AG08395 (cell line): ENCODE results near the gene ECHDC1.
A peak's percentile ranks its signal among the peaks of the same experiment; 100 is the strongest.
"Not testable (repeated sequence)": the region's sequence is repeated elsewhere in the genome, so short reads cannot be mapped to it uniquely, and the experiment has no call there.

Source experiments
- DNase-seq: peaks from one replicate; pipeline ENCODE4 v3.0.0; 2012; ENCODE audit warnings: mixed read lengths, low spot score

ECHDC1 gene

GRCh38 chr6:127342296-127342945 is 988 bp downstream of the ECHDC1 start:
- DNase-seq, result peak; percentile 45

GRCh38 chr6:127341471-127342202 is 1.8 kb downstream of the ECHDC1 start:
- DNase-seq, result no peak

- DNase-seq, result no peak
These were observed 3.2 kb downstream of the ECHDC1 start for GRCh38 chr6:127340171-127340570.

GRCh38 chr6:127338936-127339335 is 4.5 kb downstream of the ECHDC1 start:
- DNase-seq, result no peak

GRCh38 chr6:127332383-127332961 is 10.9 kb downstream of the ECHDC1 start:
- no peak for DNase-seq

- DNase-seq, result not testable (repeated sequence)
These were observed 12.2 kb downstream of the ECHDC1 start for GRCh38 chr6:127331256-127331655.

- DNase-seq, result no peak
These were observed 15.3 kb downstream of the ECHDC1 start for GRCh38 chr6:127328043-127328609.

- no peak for DNase-seq
These were observed 23.7 kb downstream of the ECHDC1 start for GRCh38 chr6:127319686-127320085.

GRCh38 chr6:127317388-127318128 is 25.9 kb downstream of the ECHDC1 start:
- no peak for DNase-seq

GRCh38 chr6:127305741-127306140 is 37.7 kb downstream of the ECHDC1 start:
- DNase-seq, result no peak

GRCh38 chr6:127303917-127304316 is 39.5 kb downstream of the ECHDC1 start:
- no peak for DNase-seq

GRCh38 chr6:127302728-127303660 is 40.4 kb downstream of the ECHDC1 start:
- peak; percentile 58 for DNase-seq

- no peak for DNase-seq
These were observed 42.2 kb downstream of the ECHDC1 start for GRCh38 chr6:127301199-127301700.

GRCh38 chr6:127300411-127300810 is 43.0 kb downstream of the ECHDC1 start:
- DNase-seq, result peak; percentile 86

GRCh38 chr6:127299522-127300240 is 43.7 kb downstream of the ECHDC1 start:
- no peak for DNase-seq

- no peak for DNase-seq
These were observed 44.9 kb downstream of the ECHDC1 start for GRCh38 chr6:127298475-127298874.

- DNase-seq, result no peak
These were observed 45.8 kb downstream of the ECHDC1 start for GRCh38 chr6:127297502-127298070.

GRCh38 chr6:127291495-127291894 is 51.9 kb downstream of the ECHDC1 start:
- no peak for DNase-seq

GRCh38 chr6:127290391-127291265 is 52.8 kb downstream of the ECHDC1 start:
- no peak for DNase-seq
